HL-60 (cell line): ENCODE measurements around the gene FAM98B.

Experiments
- GABPA ChIP-seq: IDR thresholded peaks from 2 replicates; pipeline ENCODE4 v1.6.1; 2012; ENCODE audit warnings: low read depth
- POLR2AphosphoS5 ChIP-seq: IDR thresholded peaks from 2 replicates; pipeline ENCODE4 v1.6.1; 2012; ENCODE audit warnings: low read depth
- TF ChIP-seq, protein P1 (sequence below): IDR thresholded peaks from 2 replicates; pipeline ENCODE4 v1.6.1; 2012; ENCODE audit warnings: low read depth; ENCODE audit not compliant: insufficient replicate concordance
- TF ChIP-seq, protein P2 (sequence below): IDR thresholded peaks from one replicate; pipeline ENCODE4 v1.5.1; 2011; ENCODE audit warnings: low read length, control low read depth, inconsistent platforms; ENCODE audit not compliant: insufficient read depth

- TF ChIP-seq, protein P1, sequence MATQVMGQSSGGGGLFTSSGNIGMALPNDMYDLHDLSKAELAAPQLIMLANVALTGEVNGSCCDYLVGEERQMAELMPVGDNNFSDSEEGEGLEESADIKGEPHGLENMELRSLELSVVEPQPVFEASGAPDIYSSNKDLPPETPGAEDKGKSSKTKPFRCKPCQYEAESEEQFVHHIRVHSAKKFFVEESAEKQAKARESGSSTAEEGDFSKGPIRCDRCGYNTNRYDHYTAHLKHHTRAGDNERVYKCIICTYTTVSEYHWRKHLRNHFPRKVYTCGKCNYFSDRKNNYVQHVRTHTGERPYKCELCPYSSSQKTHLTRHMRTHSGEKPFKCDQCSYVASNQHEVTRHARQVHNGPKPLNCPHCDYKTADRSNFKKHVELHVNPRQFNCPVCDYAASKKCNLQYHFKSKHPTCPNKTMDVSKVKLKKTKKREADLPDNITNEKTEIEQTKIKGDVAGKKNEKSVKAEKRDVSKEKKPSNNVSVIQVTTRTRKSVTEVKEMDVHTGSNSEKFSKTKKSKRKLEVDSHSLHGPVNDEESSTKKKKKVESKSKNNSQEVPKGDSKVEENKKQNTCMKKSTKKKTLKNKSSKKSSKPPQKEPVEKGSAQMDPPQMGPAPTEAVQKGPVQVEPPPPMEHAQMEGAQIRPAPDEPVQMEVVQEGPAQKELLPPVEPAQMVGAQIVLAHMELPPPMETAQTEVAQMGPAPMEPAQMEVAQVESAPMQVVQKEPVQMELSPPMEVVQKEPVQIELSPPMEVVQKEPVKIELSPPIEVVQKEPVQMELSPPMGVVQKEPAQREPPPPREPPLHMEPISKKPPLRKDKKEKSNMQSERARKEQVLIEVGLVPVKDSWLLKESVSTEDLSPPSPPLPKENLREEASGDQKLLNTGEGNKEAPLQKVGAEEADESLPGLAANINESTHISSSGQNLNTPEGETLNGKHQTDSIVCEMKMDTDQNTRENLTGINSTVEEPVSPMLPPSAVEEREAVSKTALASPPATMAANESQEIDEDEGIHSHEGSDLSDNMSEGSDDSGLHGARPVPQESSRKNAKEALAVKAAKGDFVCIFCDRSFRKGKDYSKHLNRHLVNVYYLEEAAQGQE, result no peak
- TF ChIP-seq POLR2AphosphoS5 (no peak), GABPA (no peak)
- TF ChIP-seq, protein P2, sequence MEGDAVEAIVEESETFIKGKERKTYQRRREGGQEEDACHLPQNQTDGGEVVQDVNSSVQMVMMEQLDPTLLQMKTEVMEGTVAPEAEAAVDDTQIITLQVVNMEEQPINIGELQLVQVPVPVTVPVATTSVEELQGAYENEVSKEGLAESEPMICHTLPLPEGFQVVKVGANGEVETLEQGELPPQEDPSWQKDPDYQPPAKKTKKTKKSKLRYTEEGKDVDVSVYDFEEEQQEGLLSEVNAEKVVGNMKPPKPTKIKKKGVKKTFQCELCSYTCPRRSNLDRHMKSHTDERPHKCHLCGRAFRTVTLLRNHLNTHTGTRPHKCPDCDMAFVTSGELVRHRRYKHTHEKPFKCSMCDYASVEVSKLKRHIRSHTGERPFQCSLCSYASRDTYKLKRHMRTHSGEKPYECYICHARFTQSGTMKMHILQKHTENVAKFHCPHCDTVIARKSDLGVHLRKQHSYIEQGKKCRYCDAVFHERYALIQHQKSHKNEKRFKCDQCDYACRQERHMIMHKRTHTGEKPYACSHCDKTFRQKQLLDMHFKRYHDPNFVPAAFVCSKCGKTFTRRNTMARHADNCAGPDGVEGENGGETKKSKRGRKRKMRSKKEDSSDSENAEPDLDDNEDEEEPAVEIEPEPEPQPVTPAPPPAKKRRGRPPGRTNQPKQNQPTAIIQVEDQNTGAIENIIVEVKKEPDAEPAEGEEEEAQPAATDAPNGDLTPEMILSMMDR, result no peak
Measured at GRCh38 chr15:38534691-38535090, 80.8 kb downstream of the FAM98B start.
